GM15510 (cell line): ENCODE data around the gene NUDCD3.

ENCODE experiments used
- POLR2A ChIP-seq: IDR thresholded peaks from 3 replicates; pipeline ENCODE4 v1.6.1; 2011; ENCODE audit warnings: borderline replicate concordance; ENCODE audit not compliant: insufficient read length; ENCODE audit errors: extremely low read depth

NUDCD3 gene

DNA sequence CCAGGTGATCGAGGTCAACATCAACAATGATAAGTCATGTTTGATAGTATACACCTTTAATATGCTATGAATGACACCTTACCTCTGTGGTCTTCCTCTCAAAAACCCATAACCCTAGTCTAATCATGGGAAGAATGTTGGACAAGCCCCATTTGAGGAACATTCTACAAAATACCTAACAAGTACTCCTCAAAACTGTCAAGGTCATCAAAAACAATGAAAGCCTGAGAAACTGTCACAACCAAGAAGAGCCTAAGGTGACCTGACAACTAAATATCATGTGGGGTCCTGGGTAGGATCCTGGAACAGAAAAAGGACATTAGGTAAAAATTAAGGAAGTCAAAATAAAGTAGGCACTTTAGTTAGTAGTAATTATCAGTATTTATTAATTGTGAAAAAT lies 5.9 kb upstream of the NUDCD3 start:
- no peak for TF ChIP-seq POLR2A

DNA sequence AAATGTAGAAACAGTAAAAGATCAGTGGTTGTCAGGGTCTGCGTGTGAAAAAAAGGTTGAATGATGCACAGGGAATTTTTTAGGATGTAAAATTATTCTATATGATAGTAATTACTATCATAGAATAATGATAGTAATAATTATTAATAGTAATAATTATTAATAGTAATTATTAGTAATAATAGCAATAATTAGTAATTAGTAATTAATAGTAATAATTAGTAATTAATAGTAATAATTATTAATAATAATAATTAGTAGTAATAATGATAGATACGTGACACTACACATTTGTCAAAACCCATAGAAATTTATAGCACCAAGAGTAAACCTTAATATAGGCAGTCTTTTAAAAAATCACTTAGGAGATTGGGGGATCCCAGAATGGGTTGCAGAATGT lies 4.5 kb upstream of the NUDCD3 start:
- TF ChIP-seq POLR2A = no peak

DNA sequence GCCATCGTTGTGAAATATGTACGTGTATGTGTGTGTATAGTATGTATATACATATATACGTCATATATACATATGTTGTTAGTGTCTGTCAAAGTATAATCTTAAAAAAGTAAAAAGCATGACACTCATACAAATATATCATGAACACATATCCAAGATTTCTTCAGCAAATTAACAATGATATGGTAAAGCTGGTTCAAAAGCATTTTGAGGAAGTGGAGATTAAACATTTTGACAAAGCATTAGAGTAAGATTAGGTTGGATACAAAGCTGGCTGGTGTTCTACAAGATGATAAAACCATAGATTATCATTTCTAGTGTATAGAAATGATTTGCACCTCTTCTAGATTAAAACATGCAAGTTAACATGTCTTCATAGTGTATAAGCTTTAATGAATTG lies 771 bp upstream of the NUDCD3 start:
- no peak for TF ChIP-seq POLR2A

DNA sequence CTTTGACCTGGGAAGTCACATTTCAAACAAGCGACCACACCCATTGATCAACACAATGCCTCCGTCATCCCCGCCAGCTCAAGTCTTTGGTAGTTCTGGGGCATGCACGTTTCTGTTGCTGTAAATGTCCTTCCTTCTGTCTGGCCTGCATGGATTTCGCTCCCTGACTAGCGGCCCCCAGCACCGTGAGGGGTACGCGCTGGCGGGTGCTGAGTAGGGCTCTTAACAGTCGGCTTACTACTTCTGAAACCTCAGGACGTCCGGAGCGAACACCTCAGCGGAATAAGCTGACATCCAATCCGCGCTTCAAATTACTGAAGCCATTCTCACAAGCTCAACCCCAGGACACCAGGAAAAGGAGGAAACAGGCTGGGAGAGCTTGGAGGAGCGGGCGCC lies 505 bp downstream of the NUDCD3 start:
- TF ChIP-seq POLR2A = no peak

DNA sequence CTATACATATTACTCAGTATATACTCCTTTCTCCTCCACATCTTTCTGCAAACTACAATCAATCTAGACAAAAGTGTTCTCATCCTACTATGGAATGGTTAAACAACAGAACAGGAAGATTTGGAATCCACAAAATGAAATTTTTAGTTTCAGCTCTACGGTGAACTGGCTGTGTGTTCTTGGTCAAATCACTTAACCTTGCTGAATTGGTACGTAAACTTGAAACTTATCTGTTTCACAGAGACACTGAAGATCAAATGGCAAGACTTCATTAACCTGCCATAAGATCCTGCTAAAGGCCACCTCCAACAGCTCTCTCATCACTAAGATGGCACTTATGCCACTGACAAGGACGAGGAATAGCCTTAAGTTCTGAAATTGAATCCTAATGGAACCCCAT lies 1.5 kb downstream of the NUDCD3 start:
- TF ChIP-seq POLR2A = no peak

DNA sequence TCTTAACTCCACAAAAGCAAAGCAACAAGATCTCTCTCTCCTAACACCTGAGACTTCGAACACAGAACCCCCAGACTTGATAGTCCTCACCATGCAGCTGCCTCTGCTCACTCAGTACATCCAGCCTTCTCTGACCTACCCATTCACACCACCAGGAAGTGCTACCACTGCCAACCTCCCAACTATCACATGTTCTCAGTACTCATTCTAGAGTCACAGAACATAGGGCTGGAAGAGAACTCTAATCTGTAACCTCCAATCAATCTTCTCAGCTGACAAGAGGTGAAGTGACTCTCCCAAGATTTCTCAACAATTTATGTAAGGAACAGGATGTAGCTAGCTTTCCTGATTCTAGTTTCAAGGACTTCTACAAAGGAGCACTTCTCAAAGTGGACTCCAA lies 3.8 kb downstream of the NUDCD3 start:
- no peak for TF ChIP-seq POLR2A

DNA sequence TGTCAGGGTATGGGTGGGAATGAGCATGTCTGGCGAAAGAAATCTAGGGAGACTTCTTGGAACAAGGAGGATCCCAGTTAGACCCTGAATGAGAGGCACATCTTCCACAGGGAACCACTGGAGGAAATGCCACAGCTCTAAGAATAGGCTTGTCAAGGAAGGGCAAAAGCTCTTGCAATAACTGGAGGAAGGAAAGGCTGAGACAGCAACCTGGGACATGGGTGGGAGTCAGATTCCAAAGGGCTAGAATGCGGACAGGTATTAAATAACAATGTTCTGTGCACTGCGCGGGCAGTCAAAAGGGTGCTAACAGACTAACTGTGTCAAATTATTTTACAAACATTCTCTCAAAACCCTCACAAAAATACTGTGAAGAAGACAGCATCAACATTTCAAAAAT lies 4.5 kb downstream of the NUDCD3 start:
- no peak for TF ChIP-seq POLR2A

DNA sequence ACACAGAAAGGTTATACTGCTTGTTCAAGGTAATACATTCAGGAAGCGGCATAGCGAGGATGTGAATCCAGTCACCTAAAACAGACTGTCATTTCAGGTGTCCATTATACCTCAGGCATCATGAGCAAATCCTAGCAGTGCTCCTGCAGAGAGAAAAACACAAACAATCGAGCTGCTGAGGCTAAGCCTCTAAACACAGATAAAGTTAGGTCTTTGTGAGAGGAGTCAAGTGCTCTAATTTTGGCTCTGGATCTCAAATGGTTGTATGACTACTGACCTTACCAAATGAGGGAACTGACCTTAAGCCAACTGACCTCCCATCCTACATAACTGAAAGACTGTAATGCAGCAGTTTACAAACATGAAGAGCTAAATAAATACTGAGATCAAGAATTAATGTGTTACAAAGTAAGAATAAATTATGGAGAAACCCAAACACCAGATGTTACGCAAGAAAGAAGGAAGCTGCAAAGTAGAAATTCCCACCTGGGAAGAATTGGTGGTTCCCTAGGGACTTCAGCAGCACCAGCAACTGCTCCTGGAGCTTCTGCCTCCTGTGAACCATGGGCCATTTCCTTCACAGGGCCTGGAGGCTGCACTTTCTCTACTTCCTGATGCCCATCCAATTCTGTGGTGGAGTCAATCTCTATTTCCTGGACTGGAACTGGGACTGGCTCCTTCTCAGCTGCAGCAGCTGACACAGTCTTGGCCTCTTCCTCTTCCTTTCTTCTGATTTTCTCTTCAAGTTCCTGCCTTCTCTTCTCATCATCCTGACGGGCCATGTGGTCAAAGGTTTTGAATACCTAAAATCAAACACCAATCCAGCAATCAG lies 5.8 kb downstream of the NUDCD3 start:
- TF ChIP-seq POLR2A = no peak

DNA sequence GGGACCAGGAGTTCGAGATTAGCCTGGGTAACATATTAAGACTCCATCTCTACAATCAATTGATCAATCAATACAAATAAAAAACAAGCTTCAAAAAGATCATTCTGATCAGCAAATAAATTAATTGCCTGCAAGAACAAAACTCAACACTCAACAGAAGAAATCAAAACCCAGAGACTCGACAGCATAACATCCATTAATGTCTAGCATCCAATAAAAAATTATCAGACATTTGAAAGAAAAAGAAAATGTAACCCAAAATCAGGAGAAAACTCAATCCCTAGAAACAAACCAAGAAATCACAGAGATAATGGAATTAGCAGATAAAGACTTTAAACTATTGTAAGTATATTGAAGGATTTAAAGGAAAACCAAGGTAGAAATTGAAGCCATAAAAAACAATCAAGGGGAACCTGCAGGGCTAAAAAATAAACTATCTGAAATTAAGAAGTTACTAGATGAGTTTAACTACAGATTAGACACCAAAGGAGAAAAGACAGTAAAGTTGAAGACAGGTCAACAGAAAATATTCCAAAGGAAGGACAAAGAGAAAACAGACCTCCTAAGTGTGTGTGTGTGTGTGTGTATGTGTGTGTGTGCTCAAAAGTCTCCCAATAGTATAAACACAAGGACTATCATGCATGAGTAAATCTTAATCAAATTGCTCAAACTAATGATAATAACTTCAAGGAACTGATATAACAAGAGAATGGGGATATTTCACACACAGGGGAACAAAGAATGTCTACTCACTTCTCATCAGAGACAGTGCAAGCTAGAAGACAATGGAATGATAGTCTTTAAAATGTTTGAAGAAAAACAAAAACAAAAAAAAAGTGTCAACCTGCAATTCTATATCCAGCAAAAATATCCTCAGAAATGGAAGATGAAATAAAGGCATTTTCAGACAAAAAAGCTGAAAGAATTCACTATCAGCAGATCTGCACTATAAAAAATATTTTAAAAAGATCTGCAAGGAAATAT lies 7.7 kb downstream of the NUDCD3 start:
- no peak for TF ChIP-seq POLR2A

DNA sequence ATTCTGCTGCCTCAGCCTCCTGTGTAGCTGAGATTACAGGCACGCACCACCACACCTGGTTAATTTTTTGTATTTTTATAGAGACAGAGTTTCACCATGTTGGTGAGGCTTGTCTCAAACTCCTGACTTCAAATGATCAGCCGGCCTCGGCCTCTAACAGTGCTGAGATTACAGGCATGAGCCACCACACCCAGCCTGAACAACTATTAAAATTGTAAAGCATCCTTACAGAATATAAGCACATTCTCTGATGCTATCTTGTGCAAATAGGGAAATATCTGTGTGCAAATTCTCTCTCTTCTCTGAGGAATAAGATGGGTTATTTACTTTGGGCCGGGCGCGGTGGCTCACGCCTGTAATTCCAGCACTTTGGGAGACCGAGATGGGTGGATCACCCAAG lies 12.5 kb downstream of the NUDCD3 start:
- TF ChIP-seq POLR2A = no peak

DNA sequence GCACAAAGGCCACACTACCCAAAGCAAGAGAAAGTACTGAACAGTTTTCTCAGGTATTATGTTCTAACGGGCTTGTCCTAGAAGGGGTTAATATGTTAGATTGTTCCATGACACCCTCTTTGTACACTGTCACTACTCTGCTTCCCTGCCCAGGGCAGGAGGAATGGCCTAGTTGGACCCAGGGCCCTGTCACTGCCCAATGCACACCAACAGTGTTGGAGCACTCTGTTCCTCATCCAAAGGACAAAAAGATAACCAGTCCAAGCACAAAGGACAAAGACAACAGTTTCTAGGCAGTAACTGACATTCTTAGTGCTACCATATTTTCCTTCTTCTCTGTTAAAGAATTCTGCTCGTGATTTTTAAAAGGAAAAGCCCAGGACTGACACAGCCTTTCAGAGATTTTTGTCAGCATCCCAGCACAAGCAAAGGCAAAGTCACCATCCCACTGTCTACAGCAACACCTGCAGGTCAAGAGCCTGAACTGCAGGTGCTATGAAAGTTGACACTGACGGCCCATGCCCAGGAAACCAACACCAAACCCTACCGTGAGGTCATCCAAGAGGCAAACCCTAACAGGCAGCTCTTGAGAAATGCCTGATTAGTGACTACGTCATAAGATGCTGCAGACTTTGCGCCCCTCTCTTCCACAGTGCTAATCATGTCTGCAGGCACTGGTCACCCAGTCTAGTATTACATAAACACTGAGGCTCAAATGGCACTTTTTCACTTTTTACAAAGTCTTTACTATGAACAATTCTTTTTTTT lies 13.2 kb downstream of the NUDCD3 start:
- TF ChIP-seq POLR2A = no peak

DNA sequence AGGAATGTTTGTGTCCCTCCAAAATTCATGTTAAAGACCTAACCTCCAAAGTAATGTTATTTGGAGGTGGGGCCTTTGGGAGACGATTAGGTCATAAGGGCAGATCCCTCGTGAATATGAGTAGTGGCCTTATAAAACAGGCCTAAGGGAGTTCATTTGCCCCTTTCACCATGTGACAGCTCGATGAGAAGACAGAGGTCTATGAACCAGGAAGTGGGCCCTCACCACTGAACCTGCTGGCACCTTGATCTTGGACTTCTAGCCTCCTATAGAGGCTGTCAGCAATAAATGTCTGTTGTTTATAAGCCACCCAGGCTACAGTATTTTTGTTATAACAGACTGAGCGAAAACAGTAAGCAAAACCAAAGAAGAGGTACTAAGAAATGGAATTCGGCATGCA lies 14.1 kb downstream of the NUDCD3 start:
- no peak for TF ChIP-seq POLR2A

DNA sequence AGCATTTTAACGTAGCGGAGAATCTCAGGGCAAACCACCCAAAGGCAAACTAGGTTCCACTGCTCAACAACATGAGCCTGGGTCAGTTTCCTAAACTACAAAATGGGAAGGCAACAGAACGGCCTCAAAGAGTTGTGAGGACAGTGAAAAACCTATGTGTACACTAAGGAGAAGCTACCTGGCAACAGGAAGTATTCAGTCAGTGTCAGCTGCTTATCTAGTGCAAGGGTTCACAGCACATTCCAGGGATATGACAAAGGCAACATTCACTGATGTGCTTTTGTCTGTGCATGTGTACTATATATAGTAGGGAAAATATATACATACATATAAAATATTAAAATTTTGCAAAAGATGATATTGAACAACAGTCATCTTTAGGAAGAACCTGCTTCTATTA lies 17.2 kb downstream of the NUDCD3 start:
- TF ChIP-seq POLR2A = no peak

DNA sequence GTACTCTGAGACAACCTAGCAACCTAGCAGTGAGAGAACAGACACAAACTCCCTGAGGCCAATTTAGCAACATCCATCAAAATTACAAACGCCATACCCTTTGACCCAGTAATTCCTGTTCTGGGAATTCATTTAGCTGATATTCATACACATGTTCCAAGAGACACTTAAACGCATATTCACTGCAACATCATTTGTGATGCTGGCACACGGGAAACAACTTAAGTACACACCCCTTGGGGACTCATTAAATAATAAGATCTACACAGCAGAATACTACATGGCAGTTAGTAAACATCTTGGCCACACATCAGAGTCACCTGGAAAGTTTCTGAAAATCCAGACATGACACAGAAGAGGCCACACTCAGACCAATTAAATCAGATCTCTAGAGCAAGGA lies 17.6 kb downstream of the NUDCD3 start:
- TF ChIP-seq POLR2A = no peak

DNA sequence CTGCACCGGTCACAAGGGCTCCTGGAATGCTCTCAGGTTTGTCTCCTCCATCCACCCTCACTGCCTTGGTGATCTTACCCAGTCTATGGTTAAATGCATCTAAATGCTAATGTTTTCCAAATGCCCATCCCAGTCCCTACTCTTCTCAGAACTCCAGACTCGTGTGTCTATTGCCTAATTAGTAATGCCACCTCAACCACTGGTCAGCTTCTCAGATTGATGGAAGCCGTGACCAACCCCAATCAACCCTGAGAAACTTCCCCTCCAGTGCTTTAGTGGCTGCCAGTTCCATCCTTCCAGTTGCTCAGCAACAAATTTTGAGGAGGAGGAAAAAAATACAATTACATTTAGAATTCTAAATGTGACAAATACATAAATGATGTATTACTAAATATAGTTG lies 18.6 kb downstream of the NUDCD3 start:
- no peak for TF ChIP-seq POLR2A
